WTC11 (cell line): ENCODE data around the gene RBM18. TPM values are rescaled to one million over a fixed set of nuclear protein-coding genes. Genes with fewer than 3 reads are reported as not detected.

Experiments
- ATAC-seq: fragments of 200-7000 bp; cut with Tn5 transposase; 2 replicates; pipeline ENCODE4 v1.10.0; 2021; ENCODE audit warnings: mild to moderate bottlenecking, moderate library complexity
- CTCF ChIA-PET: fragments of 300-600 bp; sonication (Branson Sonifier 250); formaldehyde crosslinking; loops from one replicate; lab custom pipeline; 2021; ENCODE audit warnings: antibody characterized with exemption; lab: Charles Lee
- POLR2A ChIA-PET: fragments of 350-600 bp; sonication (Branson Sonifier 250); formaldehyde crosslinking; loops from one replicate; lab custom pipeline; 2021; ENCODE audit warnings: antibody characterized with exemption; lab: Charles Lee
- DNase-seq: peaks from one replicate; pipeline ENCODE4 v3.0.0; 2021; ENCODE audit warnings: low spot score
- H3K27ac Mint-ChIP-seq: 2 replicates; pipeline ENCODE4 v1.8.0; 2021; ENCODE audit warnings: mixed read lengths
- H3K27me3 Mint-ChIP-seq: 2 replicates; pipeline ENCODE4 v1.8.0; 2021; ENCODE audit warnings: low read depth, mild to moderate bottlenecking, moderate library complexity, mixed read lengths
- H3K36me3 Mint-ChIP-seq: 2 replicates; pipeline ENCODE4 v1.8.0; 2021; ENCODE audit warnings: mixed read lengths
- H3K4me1 Mint-ChIP-seq: 2 replicates; pipeline ENCODE4 v1.8.0; 2022; ENCODE audit warnings: mixed read lengths
- H3K4me3 Mint-ChIP-seq: 2 replicates; pipeline ENCODE4 v1.8.0; 2021; ENCODE audit warnings: mild to moderate bottlenecking, moderate library complexity, mixed read lengths
- H3K9me3 Mint-ChIP-seq: 2 replicates; pipeline ENCODE4 v1.8.0; 2021; ENCODE audit warnings: mixed read lengths
- AR ChIP-seq: fragments of 250-450 bp; sonication (Bioruptor Pico); IDR thresholded peaks from 2 replicates; pipeline ENCODE4 v1.9.0; 2021; ENCODE audit warnings: mild to moderate bottlenecking
- ARID4B ChIP-seq: sonication (generic); formaldehyde crosslinking; IDR thresholded peaks from 2 replicates; pipeline ENCODE4 v1.8.0; 2023; ENCODE audit warnings: missing genetic modification reagents, mild to moderate bottlenecking, borderline replicate concordance
- ATF1 ChIP-seq: sonication (generic); formaldehyde crosslinking; IDR thresholded peaks from 2 replicates; pipeline ENCODE4 v1.8.1; 2023; ENCODE audit warnings: mild to moderate bottlenecking, moderate library complexity, missing genetic modification reagents
- E2F4 ChIP-seq: sonication (generic); formaldehyde crosslinking; IDR thresholded peaks from 2 replicates; pipeline ENCODE4 v1.8.1; 2022; ENCODE audit warnings: low read depth, mild to moderate bottlenecking, moderate library complexity, missing genetic modification reagents, borderline replicate concordance
- EMX1 ChIP-seq: fragments of 250-450 bp; sonication (Bioruptor Pico); IDR thresholded peaks from 2 replicates; pipeline ENCODE4 v1.8.0; 2021; ENCODE audit warnings: mild to moderate bottlenecking
- ESRRA ChIP-seq: sonication (generic); formaldehyde crosslinking; IDR thresholded peaks from 2 replicates; pipeline ENCODE4 v1.8.1; 2022; ENCODE audit warnings: mild to moderate bottlenecking, missing genetic modification reagents, borderline replicate concordance
- ETV6 ChIP-seq: sonication (generic); formaldehyde crosslinking; IDR thresholded peaks from 2 replicates; pipeline ENCODE4 v1.8.1; 2022; ENCODE audit warnings: mild to moderate bottlenecking, missing genetic modification reagents
- FOXK1 ChIP-seq: sonication (generic); formaldehyde crosslinking; IDR thresholded peaks from 2 replicates; pipeline ENCODE4 v1.8.0; 2022; ENCODE audit warnings: mild to moderate bottlenecking, moderate library complexity, missing genetic modification reagents
- GABPB1 ChIP-seq: sonication (generic); formaldehyde crosslinking; IDR thresholded peaks from 2 replicates; pipeline ENCODE4 v1.8.1; 2023; ENCODE audit warnings: mild to moderate bottlenecking, missing genetic modification reagents
- HMGA2 ChIP-seq: fragments of 250-450 bp; sonication (Bioruptor Pico); IDR thresholded peaks from 2 replicates; pipeline ENCODE4 v1.4.0; 2021; ENCODE audit warnings: mild to moderate bottlenecking, moderate library complexity
- IRF2 ChIP-seq: sonication (generic); formaldehyde crosslinking; IDR thresholded peaks from 2 replicates; pipeline ENCODE4 v1.8.0; 2022; ENCODE audit warnings: low read depth, missing genetic modification reagents, borderline replicate concordance
- KAT7 ChIP-seq: sonication (generic); formaldehyde crosslinking; IDR thresholded peaks from 2 replicates; pipeline ENCODE4 v1.8.1; 2023; ENCODE audit warnings: missing genetic modification reagents, mild to moderate bottlenecking, borderline replicate concordance
- SOX15 ChIP-seq: fragments of 250-450 bp; sonication (Bioruptor Pico); IDR thresholded peaks from 2 replicates; pipeline ENCODE4 v1.9.0; 2021; ENCODE audit warnings: mild to moderate bottlenecking
- TEAD4 ChIP-seq: sonication (generic); formaldehyde crosslinking; IDR thresholded peaks from 2 replicates; pipeline ENCODE4 v1.8.0; 2022; ENCODE audit warnings: mild to moderate bottlenecking, missing genetic modification reagents
- TP53 ChIP-seq: sonication (generic); formaldehyde crosslinking; IDR thresholded peaks from 2 replicates; pipeline ENCODE4 v1.8.1; 2023; ENCODE audit warnings: mild to moderate bottlenecking, missing genetic modification reagents
- USF1 ChIP-seq: sonication (generic); formaldehyde crosslinking; IDR thresholded peaks from 2 replicates; pipeline ENCODE4 v1.8.0; 2022; ENCODE audit warnings: mild to moderate bottlenecking, missing genetic modification reagents
- ZNF263 ChIP-seq: sonication (generic); formaldehyde crosslinking; IDR thresholded peaks from 2 replicates; pipeline ENCODE4 v1.8.1; 2022; ENCODE audit warnings: low read depth, mild to moderate bottlenecking, moderate library complexity, missing genetic modification reagents
- ZNF512 ChIP-seq: sonication (generic); formaldehyde crosslinking; IDR thresholded peaks from 2 replicates; pipeline ENCODE4 v1.8.1; 2022; ENCODE audit warnings: missing genetic modification reagents, borderline replicate concordance
- total RNA-seq: library from RNA; stranded (reverse); gene quantifications from 3 replicates; pipeline ENCODE4 v1.2.3, GENCODE V29; 2021

The RBM18 gene
- total RNA-seq, 1 experiment from 2014 or later = 11.4 TPM

GRCh38 chr9:122188369-122188768 lies 76.3 kb downstream of the RBM18 start:
- Mint-ChIP-seq H3K36me3 (no peaks in the 10 kb centered on the region), H3K4me1 (peaks cover 16% of the 10 kb centered on the region), H3K27me3 (no peaks in the 10 kb centered on the region), H3K4me3 (no peak overlapping the region), H3K27ac (no peak overlapping the region)
- POLR2A ChIA-PET = no interaction called here
- DNase-seq (no peak), ATAC-seq (no peak)
- TF ChIP-seq ARID4B (CRISPR knock-in tag) (no peak), ZNF263 (CRISPR knock-in tag) (no peak), TEAD4 (CRISPR knock-in tag) (no peak), FOXK1 (CRISPR knock-in tag) (no peak), GABPB1 (no peak), AR (CRISPR knock-in tag) (no peak), SOX15 (CRISPR knock-in tag) (no peak), ZNF512 (CRISPR knock-in tag) (no peak), IRF2 (no peak), TP53 (CRISPR knock-in tag) (no peak), ATF1 (CRISPR knock-in tag) (no peak), ESRRA (CRISPR knock-in tag) (no peak), USF1 (CRISPR knock-in tag) (no peak), KAT7 (no peak), E2F4 (CRISPR knock-in tag) (no peak), ETV6 (CRISPR knock-in tag) (no peak), HMGA2 (no peak), EMX1 (no peak)
- TF ChIP-seq, all 79 proteins: peak for 0
- CTCF ChIA-PET = interaction anchor here (1.5 to 2.8 kb wide), 2 partner anchors 64 to 162 kb away, joined by 5 to 13 read pairs; no protein-coding TSS in a partner anchor
- no peaks in the 10 kb centered on the region for H3K9me3 Mint-ChIP-seq

Other genes starting within 250 kb of the RBM18 start
- gene TTLL11, start 171.5 kb downstream of the RBM18 start, total RNA-seq = 0.50 to 1.1 TPM (median 0.69 TPM) in 3 replicates
- 70.7 to 71.8 TPM (median 71.2 TPM) in 3 replicates for gene NDUFA8, start 105.1 kb downstream of the RBM18 start, total RNA-seq
- not detected in 3 replicates for gene MORN5, start 104.9 kb downstream of the RBM18 start, total RNA-seq
- gene LHX6, start 35.9 kb downstream of the RBM18 start, total RNA-seq = 0.71 to 1.5 TPM (median 1.5 TPM) in 3 replicates
- 36.1 to 42.3 TPM (median 38.8 TPM) in 3 replicates for gene MRRF, start within 50 bp of the RBM18 start, total RNA-seq
- 0.89 to 1.1 TPM (median 1.0 TPM) in 3 replicates for gene PTGS1, start 106.2 kb upstream of the RBM18 start, total RNA-seq
- gene OR1J1, start 213.1 kb upstream of the RBM18 start, total RNA-seq = not detected in 3 replicates
- not detected in 3 replicates for gene OR1J2, start 246.0 kb upstream of the RBM18 start, total RNA-seq